M059J (cell line): ENCODE measurements around the gene FTO. TPM values are rescaled to one million over a fixed set of nuclear protein-coding genes. Genes with fewer than 3 reads are reported as not detected.
A peak's percentile ranks its signal among the peaks of the same experiment; 100 is the strongest.

Experiments used
- DNase-seq: peaks from one replicate; pipeline ENCODE4 v3.0.0-alpha.2; 2012; ENCODE audit warnings: low read depth
- total RNA-seq: library from RNA; depleted of rRNA; stranded (reverse); fragments of >200 nt; shearing (Covaris generic); gene quantifications from 2 replicates; pipeline ENCODE4 v1.2.3, GENCODE V29; 2014

FTO gene
- total RNA-seq, 1 experiment from 2014 or later, result 132 TPM

GRCh38 chr16:54052271-54052670 lies 348.3 kb downstream of the FTO start:
- DNase-seq, result no peak

- no peak for DNase-seq
These were observed 350.2 kb downstream of the FTO start for GRCh38 chr16:54053891-54054820.

GRCh38 chr16:54055191-54055590 lies 351.2 kb downstream of the FTO start:
- no peak for DNase-seq

GRCh38 chr16:54055864-54056263 lies 351.9 kb downstream of the FTO start:
- DNase-seq, result peak; percentile 8

GRCh38 chr16:54056921-54057320 lies 353.0 kb downstream of the FTO start:
- DNase-seq, result no peak

- no peak for DNase-seq
These were observed 355.4 kb downstream of the FTO start for GRCh38 chr16:54059319-54059718.

- DNase-seq, result no peak
These were observed 356.9 kb downstream of the FTO start for GRCh38 chr16:54060599-54061421.

- no peak for DNase-seq
These were observed 357.5 kb downstream of the FTO start for GRCh38 chr16:54061454-54061853.

GRCh38 chr16:54062361-54063278 lies 358.7 kb downstream of the FTO start:
- DNase-seq, result no peak

- DNase-seq, result no peak
These were observed 359.4 kb downstream of the FTO start for GRCh38 chr16:54063279-54063773.

GRCh38 chr16:54066451-54067105 lies 362.6 kb downstream of the FTO start:
- peak; percentile 70 for DNase-seq

GRCh38 chr16:54067322-54068065 lies 363.5 kb downstream of the FTO start:
- no peak for DNase-seq

- DNase-seq, result no peak
These were observed 364.3 kb downstream of the FTO start for GRCh38 chr16:54068212-54068611.

GRCh38 chr16:54069601-54070239 lies 365.8 kb downstream of the FTO start:
- DNase-seq, result no peak

- no peak for DNase-seq
These were observed 366.9 kb downstream of the FTO start for GRCh38 chr16:54070789-54071343.

- no peak for DNase-seq
These were observed 367.6 kb downstream of the FTO start for GRCh38 chr16:54071514-54071913.

- no peak for DNase-seq
These were observed 368.3 kb downstream of the FTO start for GRCh38 chr16:54072237-54072636.

GRCh38 chr16:54073356-54073755 lies 369.4 kb downstream of the FTO start:
- DNase-seq, result no peak

GRCh38 chr16:54075446-54075845 lies 371.5 kb downstream of the FTO start:
- no peak for DNase-seq
